Cerebellar nuclear complex (tissue), 1 donor: Measurements from ENCODE around the gene IL1A.
"Not testable (repeated sequence)": the region's sequence is repeated elsewhere in the genome, so short reads cannot be mapped to it uniquely, and the experiment has no call there.

Source experiments
- DNase-seq, 2 experiments: peaks; one replicate each; lab custom pipeline; 2025; lab: John Stamatoyannopoulos, UW

The IL1A gene, protein sequence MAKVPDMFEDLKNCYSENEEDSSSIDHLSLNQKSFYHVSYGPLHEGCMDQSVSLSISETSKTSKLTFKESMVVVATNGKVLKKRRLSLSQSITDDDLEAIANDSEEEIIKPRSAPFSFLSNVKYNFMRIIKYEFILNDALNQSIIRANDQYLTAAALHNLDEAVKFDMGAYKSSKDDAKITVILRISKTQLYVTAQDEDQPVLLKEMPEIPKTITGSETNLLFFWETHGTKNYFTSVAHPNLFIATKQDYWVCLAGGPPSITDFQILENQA

DNA sequence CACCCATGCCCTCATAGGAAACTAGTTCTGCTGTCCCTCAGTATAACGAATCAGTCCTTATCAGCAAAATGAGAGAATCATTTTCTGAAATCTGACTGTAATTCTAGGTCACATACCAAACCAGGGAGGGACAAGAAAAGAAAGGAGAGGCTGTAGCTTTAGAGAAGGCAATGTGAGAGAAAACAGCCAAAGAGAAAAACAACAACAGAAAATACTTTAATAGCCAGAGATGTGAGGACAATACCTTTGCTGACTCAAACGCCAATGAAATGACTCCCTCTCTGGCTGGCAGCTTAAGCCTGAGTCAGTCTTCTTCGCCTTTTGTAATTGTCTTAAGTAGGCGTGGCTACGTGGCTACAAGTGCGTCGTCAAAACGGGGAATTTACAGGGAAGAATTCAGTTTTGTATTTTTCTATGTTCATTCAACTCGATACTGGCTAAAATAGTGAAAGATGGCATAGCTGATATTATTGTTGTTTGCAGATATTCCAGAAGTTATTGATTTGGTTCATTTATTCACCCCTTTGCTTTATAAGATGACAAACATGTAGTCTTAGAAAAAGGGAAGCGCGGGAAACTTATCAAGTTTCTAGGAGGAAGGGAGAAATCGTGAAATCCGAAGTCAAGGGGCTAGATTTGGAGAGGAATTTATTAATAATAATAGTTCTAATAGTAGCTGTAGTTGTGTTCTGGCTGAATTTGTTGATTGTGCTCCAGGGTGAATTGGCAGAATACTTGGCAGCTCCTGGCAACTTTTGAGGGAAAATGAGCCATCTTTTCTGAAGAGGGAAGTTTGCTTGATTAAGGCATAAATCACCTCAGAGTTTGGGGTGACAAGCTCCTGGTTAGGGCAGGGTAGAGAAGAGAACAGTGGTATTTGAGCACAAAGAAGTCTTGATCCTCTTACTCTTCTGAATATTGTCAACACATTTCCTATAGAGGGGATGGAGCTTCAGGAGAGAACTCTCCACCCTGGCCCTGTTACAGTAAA is at the start of gene IL1A:
IL1A (minus strand) TSS at position 295 of the 991 bp plus-strand sequence. CDS start 723 bp downstream, outside the sequence.
- DNase-seq = no peak

DNA sequence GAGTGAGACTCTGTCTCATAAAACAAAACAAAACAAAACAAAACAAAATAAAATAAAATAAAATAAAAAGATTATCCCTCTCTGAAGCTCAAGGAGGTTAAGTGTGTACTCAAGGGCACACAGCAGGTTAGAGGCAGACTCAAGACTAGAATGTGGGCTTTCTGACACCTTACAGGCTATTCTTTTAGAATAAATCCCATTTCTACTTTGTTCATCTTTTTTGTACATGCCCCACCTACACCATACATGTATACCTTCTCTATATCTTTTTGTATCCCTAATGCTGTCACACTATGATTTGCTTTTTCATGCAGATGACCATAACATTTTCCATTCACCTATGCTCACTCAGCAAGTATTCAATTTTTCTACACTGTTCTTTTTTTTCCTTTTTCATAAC is 49.7 kb upstream of the IL1A start:
- DNase-seq = no peak

DNA sequence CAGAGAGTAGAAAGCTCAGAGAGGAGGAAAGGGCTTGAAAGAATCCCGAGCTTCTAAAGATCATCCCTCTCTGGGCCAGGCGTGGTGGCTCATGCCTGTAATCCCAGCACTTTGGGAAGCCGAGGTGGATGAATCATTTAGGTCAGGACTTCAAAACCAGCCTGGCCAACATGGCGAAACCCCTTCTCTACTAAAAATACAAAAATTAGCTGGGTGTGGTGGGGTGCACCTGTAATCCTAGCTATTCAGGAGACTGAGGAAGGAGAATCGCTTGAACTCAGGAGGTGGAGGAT is 49.3 kb upstream of the IL1A start:
- not testable (repeated sequence) for DNase-seq

DNA sequence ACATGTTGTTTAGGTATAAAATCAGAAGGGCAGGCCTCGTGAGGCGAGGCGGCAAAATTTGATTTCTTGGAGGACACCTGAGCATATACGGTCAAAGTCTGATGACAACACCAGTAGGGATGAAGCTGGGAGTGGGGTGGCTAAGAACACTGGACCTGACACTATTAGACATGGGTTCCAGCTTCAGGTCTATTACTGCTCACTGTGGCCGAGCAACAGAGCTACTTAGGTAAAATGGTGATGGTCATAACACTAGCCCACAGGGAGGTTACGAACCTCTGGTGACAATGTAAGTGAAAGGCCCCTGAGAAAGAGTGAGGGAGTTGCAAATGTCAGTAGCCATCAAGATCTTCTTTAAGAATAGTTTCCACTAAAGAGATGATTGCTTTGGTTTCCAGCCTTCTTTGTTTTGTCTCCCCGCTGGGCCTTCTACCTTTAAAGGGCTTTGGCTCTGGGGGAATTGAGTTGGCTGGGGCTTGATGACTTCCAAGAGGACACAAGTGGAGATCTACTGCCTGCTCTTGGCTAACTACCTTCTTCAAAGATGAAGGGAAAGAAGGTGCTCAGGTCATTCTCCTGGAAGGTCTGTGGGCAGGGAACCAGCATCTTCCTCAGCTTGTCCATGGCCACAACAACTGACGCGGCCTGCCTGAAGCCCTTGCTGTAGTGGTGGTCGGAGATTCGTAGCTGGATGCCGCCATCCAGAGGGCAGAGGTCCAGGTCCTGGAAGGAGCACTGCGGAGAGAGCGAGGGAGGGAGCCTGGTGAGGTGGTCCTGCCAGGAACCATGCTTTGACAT is 48.7 kb upstream of the IL1A start:
- no peak for DNase-seq

DNA sequence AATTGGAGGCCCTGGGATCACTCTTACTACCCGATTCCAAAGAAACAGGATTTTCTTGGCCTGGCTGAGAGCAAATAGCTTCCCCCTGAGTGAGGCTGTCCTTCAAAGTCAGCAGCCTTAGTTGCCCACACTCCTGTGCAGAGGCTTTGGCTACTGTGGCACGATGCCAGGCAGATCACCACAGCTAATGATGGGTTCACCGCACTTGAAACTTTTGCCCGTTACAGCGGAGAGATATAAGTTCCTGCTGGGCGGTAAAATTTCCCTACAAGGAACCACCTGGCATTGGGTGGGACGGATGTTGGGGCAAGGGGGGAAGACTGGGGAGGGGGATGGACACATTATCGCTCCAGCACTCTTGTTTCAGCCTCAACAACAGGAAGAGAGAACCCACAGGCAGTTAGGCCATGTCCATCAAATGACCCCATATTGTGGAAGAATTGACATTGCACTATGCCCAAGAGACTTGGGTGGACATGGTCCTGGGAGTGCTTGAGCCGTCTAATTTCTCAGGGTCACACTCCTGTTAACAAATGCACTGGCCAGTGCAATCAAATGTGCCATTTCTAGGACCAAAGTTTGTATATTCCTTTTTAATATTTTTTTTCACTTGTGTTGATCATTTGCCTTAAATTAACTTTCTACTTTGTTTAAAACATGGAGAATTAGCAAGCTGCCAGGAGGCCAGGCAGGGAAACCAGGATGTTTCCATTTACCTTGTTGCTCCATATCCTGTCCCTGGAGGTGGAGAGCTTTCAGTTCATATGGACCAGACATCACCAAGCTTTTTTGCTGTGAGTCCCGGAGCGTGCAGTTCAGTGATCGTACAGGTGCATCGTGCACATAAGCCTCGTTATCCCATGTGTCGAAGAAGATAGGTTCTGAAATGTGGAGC is 47.9 kb upstream of the IL1A start:
- no peak for DNase-seq

DNA sequence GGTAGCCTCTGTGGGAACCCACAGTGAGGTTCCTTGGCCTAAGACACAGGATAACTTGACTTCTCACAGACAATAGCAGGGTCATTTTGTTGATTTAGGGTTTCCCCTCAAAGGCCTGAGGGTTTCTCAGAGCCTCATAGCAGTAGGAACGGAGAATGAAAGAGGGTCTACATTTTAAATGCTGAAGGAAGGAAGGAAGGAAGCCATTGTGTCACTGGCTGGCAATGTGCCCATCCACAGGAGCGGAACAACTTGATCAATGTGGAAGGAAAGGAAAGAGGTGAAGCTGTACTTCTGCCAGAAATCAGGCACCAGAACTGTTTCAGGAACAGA is 47.2 kb upstream of the IL1A start:
- DNase-seq = no peak

DNA sequence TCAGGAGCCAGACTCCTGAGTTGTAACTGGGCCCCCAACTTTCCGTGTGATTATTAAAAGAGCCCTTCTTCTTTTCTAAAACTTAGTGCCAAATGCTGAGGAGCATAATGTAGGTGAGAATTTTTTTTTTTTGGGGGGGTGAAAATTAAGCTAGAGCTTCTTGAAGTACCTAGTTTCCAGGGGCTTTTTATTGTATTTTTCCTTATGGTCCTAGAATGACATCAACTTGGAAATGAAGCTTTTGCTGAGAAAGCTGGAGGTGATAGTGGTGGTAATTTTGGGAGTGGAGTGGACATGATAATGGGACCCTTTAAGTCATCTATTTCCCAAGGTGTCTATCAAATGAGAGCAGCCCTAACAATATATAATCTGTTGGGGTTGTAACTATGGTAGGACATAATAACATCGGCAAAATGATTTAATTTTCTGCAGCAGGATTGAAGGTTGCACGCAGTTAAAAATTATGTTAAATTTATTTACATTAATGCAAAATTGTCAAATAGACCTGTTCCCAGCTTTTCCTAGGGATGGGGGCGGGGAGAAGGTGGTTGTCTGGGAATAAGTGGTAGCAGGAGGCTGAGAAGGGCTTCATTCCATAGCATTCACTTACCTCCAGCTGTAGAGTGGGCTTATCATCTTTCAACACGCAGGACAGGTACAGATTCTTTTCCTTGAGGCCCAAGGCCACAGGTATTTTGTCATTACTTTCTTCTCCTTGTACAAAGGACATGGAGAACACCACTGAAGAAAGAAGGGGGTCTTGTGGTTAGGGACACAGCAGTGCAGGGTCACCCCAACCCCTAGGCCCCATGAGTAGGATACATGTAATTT is 46.6 kb upstream of the IL1A start:
- no peak for DNase-seq

DNA sequence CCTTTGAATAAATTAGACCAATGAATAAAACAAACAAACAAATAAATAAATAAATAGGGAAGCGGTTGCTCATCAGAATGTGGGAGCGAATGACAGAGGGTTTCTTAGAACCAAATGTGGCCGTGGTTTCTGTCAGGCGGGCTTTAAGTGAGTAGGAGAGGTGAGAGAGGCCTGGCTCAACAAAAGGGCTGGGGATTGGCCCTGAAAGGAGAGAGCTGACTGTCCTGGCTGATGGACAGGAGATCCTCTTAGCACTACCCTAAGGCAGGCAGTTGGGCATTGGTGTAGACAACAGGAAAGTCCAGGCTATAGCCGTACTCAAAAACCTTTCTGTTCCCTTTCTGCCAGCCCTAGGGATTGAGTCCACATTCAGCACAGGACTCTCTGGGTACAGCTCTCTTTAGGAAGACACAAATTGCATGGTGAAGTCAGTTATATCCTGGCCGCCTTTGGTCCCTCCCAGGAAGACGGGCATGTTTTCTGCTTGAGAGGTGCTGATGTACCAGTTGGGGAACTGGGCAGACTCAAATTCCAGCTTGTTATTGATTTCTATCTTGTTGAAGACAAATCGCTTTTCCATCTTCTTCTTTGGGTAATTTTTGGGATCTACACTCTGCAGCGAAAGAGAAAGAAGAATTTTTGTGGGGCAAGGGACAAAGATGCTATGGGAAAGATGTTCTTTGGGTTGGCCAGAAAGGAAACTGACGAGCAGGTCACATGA is 45.8 kb upstream of the IL1A start:
- DNase-seq = no peak

DNA sequence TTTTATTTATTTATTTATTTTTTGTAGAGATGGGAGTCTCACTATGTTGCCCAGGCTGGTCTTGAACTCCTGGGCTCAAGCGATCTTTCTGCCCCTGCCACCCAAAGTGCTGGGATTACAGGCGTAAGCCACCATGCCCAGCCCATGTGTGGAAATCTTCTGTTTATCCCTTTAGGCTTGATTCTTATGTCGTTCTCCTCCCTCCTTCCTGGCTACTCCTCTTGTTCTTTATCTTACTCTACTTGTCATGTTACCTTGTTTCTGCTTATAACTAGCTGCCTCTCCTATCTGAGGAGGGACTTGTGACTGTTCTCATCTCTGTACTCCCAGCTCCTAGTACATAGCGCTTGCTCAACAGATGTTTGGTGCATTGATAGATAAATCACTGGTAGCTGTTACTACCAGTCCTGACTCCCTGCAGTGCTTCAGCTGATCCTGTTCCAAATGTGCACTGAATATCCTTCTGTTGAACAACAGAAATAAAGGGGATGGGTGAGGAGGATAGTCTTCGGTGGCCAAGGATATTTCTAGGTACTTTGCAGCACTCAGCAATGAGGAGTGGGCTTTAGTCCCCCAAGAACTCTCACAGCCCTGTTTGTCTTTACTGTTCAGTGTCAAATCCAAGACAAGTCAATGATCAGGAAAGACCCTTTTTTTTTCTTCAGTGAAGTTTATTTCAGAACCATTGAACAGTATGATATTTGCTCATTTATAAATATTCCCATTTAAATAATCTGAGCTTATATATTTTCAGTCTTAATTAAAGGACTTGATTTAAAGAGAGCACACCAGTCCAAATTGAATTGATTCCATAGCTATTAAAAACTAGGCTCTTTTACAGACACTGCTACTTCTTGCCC is 45.0 kb upstream of the IL1A start:
- no peak for DNase-seq

DNA sequence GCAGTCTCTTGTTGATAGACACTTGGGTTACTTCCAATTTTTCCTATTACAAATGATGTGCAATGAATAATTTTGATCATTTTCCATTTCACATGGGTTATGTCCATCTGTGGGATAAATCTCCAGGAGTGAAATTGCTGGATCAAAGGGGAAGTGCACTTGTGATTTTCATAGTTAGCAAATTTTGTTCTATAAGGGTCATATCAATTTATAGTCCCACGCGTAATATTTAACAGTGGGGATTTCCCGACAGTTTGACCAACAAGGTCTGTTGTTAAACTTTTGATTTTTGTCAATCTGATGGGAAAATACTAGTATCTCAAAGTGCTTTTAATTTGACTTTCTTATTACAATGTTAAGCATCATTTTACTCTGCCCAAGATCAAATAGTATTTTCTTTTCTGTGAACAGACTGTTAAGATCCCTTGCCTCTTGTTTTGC is 44.0 kb upstream of the IL1A start:
- no peak for DNase-seq

DNA sequence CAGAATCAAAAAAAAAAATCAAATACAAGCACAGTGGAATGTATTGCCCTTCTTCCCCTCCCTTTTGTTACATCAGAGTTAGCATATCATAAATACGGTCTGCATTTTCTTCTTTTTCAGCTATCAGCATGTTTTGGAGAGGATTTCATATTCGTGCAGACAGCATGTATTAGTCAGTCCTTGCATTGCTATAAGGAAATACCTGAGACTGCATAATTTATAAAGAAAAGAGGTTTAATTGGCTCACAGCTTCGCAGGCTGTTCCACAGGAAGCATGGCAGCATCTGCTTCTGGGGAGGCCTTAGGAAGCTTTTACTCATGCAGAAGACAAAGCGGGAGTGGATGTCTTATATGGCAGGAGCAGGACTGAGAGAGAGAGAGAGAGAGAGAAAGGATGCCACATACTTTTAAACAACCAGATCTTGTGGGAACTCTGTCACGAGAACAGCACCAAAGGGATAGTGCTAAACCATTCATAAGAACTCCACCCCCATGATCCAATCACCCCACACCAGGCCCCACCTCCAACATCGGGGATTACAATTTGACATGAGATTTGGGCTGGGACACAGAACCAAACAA is 43.4 kb upstream of the IL1A start:
- DNase-seq = no peak

DNA sequence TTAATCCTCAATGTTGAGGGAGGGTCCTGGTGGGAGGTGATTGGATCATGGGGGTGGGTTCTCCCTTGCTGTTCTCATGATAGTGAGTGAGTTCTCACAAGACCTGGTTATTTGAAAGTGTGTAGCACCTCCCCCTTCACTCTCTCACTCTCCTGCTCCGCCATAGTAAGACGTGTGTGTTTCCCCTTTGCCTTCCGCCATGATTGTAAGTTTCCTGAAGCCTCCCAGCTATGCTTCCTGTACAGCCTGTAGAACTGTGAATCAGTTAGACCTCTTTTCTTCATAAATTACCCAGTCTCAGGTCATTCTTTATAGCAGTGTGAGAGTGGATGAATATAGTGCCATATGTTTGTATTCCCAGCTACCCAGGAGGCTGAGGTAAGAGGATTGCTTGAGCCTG is 42.7 kb upstream of the IL1A start:
- DNase-seq = no peak

DNA sequence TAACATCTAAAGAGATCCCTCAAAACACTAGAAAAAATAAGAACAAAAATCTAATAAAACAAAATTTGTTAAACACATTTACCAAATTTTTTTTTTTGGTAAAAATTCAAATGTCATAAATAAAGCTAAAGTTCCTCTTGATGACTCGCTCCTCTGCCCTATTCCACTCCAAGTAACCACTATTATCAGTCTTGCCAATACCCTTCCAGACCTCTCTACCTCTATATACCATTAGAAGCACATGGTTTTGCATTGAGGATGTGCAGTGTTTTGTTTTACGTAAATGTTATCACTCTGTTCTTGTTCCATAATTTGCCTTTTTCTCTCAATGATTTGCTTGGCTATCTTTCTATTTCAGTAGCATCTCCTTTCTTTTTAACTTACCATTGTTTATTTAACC is 41.4 kb upstream of the IL1A start:
- DNase-seq = no peak

DNA sequence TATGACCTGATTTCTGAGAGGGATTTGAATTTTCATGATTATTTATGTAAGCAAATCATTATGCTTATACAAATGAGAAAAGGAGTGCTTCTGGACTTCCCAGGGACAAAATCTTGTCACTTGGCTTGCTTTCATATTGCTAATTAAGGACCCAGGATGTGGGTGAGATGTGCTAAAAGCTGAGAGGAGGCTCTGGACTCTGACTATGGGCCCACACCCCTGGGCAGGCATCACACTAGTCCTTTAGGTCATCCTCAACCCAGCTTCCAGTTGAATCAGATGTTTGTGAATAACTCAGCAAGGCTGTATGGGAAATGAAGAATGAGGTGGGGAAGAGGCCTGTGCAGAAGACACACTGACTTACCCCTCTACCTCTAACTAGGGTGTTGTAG is 40.4 kb upstream of the IL1A start:
- no peak for DNase-seq

DNA sequence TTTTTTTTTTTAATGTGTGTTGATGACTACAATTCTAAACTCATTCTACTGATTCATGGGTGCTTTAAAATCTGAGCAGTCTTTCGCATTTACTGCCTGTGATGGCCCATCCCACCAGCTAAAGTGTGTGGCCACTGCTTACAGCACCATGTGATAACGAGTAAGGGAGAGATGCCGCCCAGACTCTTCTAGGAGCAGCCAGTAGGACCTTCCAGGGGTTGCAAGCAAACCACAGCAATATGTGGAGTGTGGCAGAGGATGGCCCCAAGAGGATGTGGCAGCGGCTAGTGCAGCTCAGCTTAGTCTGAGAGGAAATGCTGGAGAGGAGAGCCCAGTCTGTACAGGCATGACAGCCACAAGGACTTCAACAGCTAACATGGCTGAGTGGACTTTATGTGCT is 37.4 kb upstream of the IL1A start:
- DNase-seq = no peak

DNA sequence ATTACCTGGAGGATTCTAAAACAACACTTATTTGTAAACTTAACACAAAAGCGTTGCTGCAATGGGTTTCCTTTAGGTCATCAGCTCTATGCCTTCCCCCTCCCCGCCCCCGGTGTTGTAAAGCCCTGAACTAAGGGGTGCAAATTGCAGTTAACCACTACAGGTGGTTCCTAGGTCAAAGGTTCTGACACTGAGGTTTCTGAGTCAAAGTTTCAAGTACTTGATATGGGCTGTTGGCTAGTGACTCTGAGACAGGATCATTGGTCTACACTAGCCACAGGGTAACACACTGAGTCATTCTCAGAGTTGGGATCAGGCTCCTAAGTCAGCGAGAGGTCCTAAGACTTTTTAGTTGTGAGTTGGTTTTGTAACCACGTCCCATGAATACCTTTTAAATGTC is 36.8 kb upstream of the IL1A start:
- DNase-seq = no peak

DNA sequence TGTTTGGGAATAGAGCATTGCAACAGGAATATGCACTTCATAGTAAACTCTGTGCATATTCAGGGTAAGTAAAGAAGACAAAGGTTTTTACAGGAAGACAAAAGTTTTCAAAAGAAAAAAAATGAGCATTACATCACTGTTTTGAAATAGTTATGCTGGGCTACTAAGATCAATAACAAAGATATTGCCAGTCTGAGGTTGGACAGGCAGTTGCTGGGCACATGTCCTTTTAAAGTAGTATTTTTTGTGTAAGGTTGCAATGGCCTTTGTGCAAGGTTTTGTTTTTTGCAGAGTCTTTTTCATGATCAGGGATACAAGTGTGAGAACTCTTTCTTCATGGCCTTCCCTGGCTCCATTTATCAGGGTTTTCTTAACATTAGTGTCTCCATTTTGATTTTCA is 36.0 kb upstream of the IL1A start:
- DNase-seq = no peak

DNA sequence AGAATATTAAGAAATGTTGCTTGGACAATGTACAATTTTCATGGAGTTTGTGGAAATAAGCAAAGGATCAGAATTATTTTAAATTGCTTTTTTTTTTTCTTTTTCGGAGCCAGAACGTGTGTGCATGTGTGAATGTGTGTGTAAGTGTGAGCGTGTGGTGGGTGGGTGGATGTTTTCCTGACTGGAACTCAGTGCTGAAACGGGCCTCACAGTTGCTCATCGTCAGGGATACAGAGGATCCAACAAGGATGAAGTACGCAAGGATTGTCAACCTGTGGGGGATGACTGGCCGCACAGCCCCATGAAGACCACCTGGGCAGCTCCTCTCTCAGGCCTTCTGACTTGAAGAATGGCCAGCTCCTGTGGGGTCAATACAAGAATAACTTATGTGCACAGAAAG is 34.8 kb upstream of the IL1A start:
- no peak for DNase-seq
